ENCODE results near the gene HOXD1.

Gene HOXD1

DNA sequence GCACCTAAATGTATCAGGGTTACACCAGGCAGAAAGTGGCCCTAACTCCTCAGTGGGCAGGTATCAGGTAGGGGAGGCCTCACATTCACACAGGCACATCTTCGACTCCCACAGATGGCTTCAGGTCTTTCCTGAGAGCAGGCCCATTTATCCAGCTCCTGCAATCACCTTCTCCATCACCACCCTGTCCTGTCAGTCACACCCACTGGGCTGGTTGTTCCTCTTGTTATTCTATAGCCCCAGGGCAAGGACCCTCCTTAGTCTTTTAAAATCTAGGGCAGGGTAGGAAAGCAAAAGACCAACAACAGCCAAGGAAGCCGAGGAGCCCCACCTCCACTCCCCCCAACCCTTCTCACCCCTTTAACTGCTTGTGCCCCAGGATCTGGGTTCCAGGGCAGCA is 46.2 kb upstream of the HOXD1 start:
- TF ChIP-seq ZBTB7A (IDR thresholded peaks at IDR 0.05; ENCODE audit: low read depth) (no peak), TEAD4 (IDR thresholded peaks at IDR 0.05) (no peak)

DNA sequence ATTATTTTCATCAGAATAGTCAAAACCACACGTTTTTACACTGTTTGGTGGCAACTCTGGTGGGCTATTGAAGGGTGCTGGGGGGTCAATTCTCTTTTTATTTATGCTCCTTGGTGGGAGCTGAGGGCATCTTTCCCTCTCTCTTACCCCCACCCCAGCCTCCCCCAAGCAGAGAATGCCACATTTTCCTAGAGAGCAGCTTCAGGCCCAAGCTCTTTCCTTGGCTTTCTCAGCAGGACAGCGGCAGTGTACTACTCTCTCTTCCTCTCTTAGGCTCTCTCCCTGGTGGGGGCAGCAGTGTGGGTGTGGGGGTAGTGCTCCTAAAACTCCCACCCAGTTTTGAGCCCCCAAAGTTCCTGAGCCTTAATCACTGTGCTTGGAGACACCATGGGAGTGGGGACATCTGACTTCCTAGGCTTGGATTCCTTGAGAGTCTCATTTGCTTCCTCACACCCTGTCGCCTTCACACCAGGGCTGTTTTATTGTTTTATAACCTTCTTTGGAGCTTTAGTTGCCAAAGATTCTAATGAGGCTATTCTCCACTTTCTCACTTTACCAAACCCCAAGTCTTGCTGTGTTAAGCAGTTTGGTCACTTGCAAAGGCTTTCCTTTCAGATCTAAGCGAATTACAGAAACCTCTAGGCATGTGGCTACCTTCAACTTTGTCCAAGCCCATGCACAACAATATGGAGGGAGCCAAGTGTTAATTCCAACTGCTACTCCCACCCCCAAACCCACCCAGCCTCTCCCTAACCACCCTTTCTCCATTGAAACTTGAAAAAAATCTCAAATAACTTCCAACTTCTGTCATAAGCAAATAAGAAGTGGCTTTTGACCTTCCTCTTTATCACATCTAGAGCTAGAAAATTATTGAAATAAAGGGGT is 43.1 kb upstream of the HOXD1 start:
- TF ChIP-seq MAX (IDR thresholded peaks at IDR 0.05) (no peak), EGR1 (IDR thresholded peaks at IDR 0.05) (no peak), ZBTB7A (IDR thresholded peaks at IDR 0.05; ENCODE audit: low read depth) (no peak), EP300 (IDR thresholded peaks at IDR 0.05; ENCODE audit: borderline replicate concordance) (no peak), CREB1 (IDR thresholded peaks at IDR 0.05; ENCODE audit: low read depth) (no peak), NFIC (IDR thresholded peaks at IDR 0.05) (no peak), TAF1 (IDR thresholded peaks at IDR 0.05; ENCODE audit: low read depth) (no peak), YY1 (IDR thresholded peaks at IDR 0.05; ENCODE audit: low read depth) (no peak), CEBPB (IDR thresholded peaks at IDR 0.05) (no peak), TCF12 (IDR thresholded peaks at IDR 0.05; ENCODE audit: low read depth) (no peak), USF1 (IDR thresholded peaks at IDR 0.05) (no peak)
- TF ChIP-seq, protein P1, sequence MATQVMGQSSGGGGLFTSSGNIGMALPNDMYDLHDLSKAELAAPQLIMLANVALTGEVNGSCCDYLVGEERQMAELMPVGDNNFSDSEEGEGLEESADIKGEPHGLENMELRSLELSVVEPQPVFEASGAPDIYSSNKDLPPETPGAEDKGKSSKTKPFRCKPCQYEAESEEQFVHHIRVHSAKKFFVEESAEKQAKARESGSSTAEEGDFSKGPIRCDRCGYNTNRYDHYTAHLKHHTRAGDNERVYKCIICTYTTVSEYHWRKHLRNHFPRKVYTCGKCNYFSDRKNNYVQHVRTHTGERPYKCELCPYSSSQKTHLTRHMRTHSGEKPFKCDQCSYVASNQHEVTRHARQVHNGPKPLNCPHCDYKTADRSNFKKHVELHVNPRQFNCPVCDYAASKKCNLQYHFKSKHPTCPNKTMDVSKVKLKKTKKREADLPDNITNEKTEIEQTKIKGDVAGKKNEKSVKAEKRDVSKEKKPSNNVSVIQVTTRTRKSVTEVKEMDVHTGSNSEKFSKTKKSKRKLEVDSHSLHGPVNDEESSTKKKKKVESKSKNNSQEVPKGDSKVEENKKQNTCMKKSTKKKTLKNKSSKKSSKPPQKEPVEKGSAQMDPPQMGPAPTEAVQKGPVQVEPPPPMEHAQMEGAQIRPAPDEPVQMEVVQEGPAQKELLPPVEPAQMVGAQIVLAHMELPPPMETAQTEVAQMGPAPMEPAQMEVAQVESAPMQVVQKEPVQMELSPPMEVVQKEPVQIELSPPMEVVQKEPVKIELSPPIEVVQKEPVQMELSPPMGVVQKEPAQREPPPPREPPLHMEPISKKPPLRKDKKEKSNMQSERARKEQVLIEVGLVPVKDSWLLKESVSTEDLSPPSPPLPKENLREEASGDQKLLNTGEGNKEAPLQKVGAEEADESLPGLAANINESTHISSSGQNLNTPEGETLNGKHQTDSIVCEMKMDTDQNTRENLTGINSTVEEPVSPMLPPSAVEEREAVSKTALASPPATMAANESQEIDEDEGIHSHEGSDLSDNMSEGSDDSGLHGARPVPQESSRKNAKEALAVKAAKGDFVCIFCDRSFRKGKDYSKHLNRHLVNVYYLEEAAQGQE (IDR thresholded peaks at IDR 0.05; ENCODE audit: low read depth) = no peak

GRCh38 chr2:176146101-176146500 is 42.4 kb upstream of the HOXD1 start:
- TF ChIP-seq YY1 (IDR thresholded peaks at IDR 0.05; ENCODE audit: low read depth) (no peak), RAD21 (IDR thresholded peaks at IDR 0.05; ENCODE audit: low read depth) (no peak), FOXM1 (IDR thresholded peaks at IDR 0.05; ENCODE audit: borderline replicate concordance, low read depth) (no peak), EP300 (IDR thresholded peaks at IDR 0.05; ENCODE audit: borderline replicate concordance) (no peak), EGR1 (IDR thresholded peaks at IDR 0.05) (no peak), NFIC (IDR thresholded peaks at IDR 0.05) (no peak), TAF1 (IDR thresholded peaks at IDR 0.05; ENCODE audit: low read depth) (no peak), MAX (IDR thresholded peaks at IDR 0.05) (no peak), CEBPB (IDR thresholded peaks at IDR 0.05) (no peak), TEAD4 (IDR thresholded peaks at IDR 0.05) (no peak), CREB1 (IDR thresholded peaks at IDR 0.05; ENCODE audit: low read depth) (no peak), ZBTB7A (IDR thresholded peaks at IDR 0.05; ENCODE audit: low read depth) (no peak), TCF12 (IDR thresholded peaks at IDR 0.05; ENCODE audit: low read depth) (no peak), USF1 (IDR thresholded peaks at IDR 0.05) (no peak)
- TF ChIP-seq, protein P1 (IDR thresholded peaks at IDR 0.05; ENCODE audit: low read depth) = no peak

- TF ChIP-seq, protein P1 (IDR thresholded peaks at IDR 0.05; ENCODE audit: low read depth) = no peak
- TF ChIP-seq NFIC (IDR thresholded peaks at IDR 0.05) (no peak), ZBTB7A (IDR thresholded peaks at IDR 0.05; ENCODE audit: low read depth) (no peak), TEAD4 (IDR thresholded peaks at IDR 0.05) (no peak), EGR1 (IDR thresholded peaks at IDR 0.05) (no peak), TCF12 (IDR thresholded peaks at IDR 0.05; ENCODE audit: low read depth) (no peak), RAD21 (IDR thresholded peaks at IDR 0.05; ENCODE audit: low read depth) (no peak), FOXM1 (IDR thresholded peaks at IDR 0.05; ENCODE audit: borderline replicate concordance, low read depth) (no peak), CEBPB (IDR thresholded peaks at IDR 0.05) (no peak), EP300 (IDR thresholded peaks at IDR 0.05; ENCODE audit: borderline replicate concordance) (no peak), TAF1 (IDR thresholded peaks at IDR 0.05; ENCODE audit: low read depth) (no peak)
Measured at GRCh38 chr2:176146645-176147044, 41.8 kb upstream of the HOXD1 start.
